ENCODE results near the gene ATP2A1. TPM values are rescaled to one million over a fixed set of nuclear protein-coding genes. Genes with fewer than 3 reads are reported as not detected.
"Not testable (repeated sequence)": the region's sequence is repeated elsewhere in the genome, so short reads cannot be mapped to it uniquely, and the experiment has no call there.

The ATP2A1 gene
- total and polyA plus RNA-seq, 2 donors = 0.57 to 1.2 TPM

DNA sequence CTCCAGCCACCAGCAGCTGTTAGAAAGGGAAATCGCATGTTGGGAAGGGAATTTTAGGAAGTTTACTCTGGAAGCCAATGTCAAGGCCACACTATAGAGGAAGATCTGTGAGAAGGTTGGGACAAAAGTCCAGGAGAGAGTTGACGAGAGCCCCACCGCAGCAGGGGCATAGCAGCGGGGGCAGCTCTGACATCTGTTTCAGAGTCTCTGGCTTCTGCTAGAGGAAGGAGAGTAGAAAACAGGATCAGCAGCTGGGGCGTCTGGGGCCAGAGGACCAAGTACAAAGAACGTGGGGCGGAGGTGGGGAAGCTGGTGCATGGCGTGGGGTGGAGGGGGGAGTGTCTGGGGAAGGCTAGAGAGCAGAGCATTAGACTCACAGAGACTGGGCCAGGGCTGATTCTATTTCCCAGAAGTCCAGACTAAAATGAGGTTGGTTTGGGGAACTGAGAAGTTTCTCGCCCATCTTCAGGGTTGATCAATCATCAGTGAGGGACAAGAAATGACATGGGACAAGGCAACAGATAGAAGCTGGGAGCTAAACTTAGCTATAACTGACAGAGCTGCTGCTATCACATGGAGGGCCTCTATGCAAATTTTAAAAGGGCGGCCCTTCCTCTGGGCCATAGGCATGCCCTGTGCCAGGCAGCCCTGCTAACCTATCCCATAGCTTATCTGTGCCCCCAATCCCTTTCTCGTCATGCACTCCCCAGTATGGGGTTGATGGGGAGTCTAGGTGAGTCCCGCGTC, 45.5 kb downstream of the ATP2A1 start:
- peak overlapping the region; percentile 77 to 100 for H3K4me3 ChIP-seq (ENCODE audit: low read length in 2 of 2)
- peak overlapping the region; percentile 99 to 100 for H3K27ac ChIP-seq (ENCODE audit: low read depth in 1 of 2, low read length in 1 of 2)
- DNase-seq (ENCODE audit: low read depth in 6 of 9, low spot score in 9 of 9) = peak in 3 of 9 donors; percentile 45 to 66 (median 48)

DNA sequence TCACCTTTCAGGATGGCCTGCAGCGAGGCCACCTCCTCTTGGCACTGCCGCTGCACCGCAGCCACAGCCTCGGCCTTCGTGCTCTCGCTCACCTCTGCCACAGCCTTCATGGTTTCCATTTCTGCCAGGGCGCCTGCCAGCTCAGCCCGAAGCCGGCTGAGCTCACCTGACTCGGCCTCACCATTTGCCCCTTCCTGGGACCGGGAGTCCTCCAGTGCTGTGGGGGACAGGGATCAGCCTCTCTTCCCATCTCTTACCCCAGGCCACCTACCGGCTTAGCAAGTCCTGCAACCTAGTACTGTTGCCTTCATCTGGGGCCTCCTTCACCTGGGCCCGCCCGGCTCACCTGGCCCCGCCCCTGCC, 46.1 kb downstream of the ATP2A1 start:
- H3K27ac ChIP-seq (ENCODE audit: low read depth in 1 of 2, low read length in 1 of 2) = peak overlapping the region; percentile 99 to 100
- DNase-seq (ENCODE audit: low read depth in 6 of 9, low spot score in 9 of 9) = no peak
- no peaks in the 10 kb centered on the region for H3K27me3 ChIP-seq (ENCODE audit: control insufficient read depth in 2 of 2, insufficient read depth in 1 of 2, low read length in 1 of 2)
- peaks cover 0 to 3% of the 10 kb centered on the region in 2 donors for H3K9me3 ChIP-seq (ENCODE audit: control insufficient read depth in 2 of 2, insufficient read depth in 1 of 2, low read length in 1 of 2)
- 63% methylated on average over 15 of the region's 15 CpGs for WGBS
- peaks cover 7 to 26% of the 10 kb centered on the region in 2 donors for H3K4me1 ChIP-seq (ENCODE audit: control insufficient read depth in 2 of 2, insufficient read depth in 2 of 2, low read length in 2 of 2)
- H3K4me3 ChIP-seq (ENCODE audit: low read length in 2 of 2) = peak overlapping the region; percentile 77 to 100
- H3K36me3 ChIP-seq (ENCODE audit: control insufficient read depth in 2 of 2, insufficient read depth in 2 of 2, low read length in 1 of 2) = peaks cover 18 to 24% of the 10 kb centered on the region in 2 donors

More for the DNA sequence above, 45.5 kb downstream of the ATP2A1 start:
- Histone ChIP-seq H3K36me3 (ENCODE audit: control insufficient read depth in 2 of 2, insufficient read depth in 2 of 2, low read length in 1 of 2) (peaks cover 24 to 30% of the 10 kb centered on the region in 2 donors), H3K27me3 (ENCODE audit: control insufficient read depth in 2 of 2, insufficient read depth in 1 of 2, low read length in 1 of 2) (no peaks in the 10 kb centered on the region), H3K9me3 (ENCODE audit: control insufficient read depth in 2 of 2, insufficient read depth in 1 of 2, low read length in 1 of 2) (peaks cover 0 to 3% of the 10 kb centered on the region in 2 donors), H3K4me1 (ENCODE audit: control insufficient read depth in 2 of 2, insufficient read depth in 2 of 2, low read length in 2 of 2) (peaks cover 7 to 26% of the 10 kb centered on the region in 2 donors)
- WGBS = 84% methylated on average over 13 of the region's 13 CpGs

DNA sequence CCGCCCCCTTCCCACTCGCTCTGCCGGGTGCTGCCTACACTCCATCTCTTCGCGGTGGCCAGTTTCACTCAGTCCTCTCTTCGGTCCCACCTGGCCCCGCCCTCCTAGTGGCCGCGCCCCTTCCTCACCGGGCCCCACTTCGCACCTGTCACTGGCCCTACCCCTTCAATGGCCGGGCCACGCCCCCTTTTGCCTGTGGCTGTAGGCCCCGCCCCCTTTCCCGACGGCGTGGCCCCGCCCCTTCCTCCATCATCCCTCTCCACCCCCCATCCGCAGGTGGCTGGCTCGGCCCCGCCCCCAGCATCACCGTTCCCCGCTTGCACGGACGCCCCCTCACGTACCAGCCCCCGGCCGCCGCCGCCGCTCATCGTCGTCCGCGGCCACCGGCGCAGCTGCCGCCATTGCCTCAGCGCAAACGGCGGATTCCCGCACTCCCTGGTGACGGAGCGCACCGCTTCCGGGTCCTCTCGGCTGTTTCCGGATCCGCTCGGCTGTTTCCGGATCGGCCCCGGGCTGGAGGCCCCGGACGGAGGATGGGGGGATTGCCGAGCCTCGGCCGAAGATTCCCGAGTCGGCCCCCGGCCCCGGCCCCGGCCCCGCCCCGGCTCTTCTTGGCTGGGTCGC, 46.6 kb downstream of the ATP2A1 start, which contains the start of gene RABEP2:
RABEP2 (minus strand) TSS at position 477 of the 624 bp plus-strand sequence; CDS start at position 402, 75 bp downstream.
- peaks cover 0 to 3% of the 10 kb centered on the region in 2 donors for H3K9me3 ChIP-seq (ENCODE audit: control insufficient read depth in 2 of 2, insufficient read depth in 1 of 2, low read length in 1 of 2)
- peaks cover 7 to 26% of the 10 kb centered on the region in 2 donors for H3K4me1 ChIP-seq (ENCODE audit: control insufficient read depth in 2 of 2, insufficient read depth in 2 of 2, low read length in 2 of 2)
- H3K27me3 ChIP-seq (ENCODE audit: control insufficient read depth in 2 of 2, insufficient read depth in 1 of 2, low read length in 1 of 2) = no peaks in the 10 kb centered on the region
- peaks cover 13 to 19% of the 10 kb centered on the region in 2 donors for H3K36me3 ChIP-seq (ENCODE audit: control insufficient read depth in 2 of 2, insufficient read depth in 2 of 2, low read length in 1 of 2)
- H3K27ac ChIP-seq (ENCODE audit: low read depth in 1 of 2, low read length in 1 of 2) = peak within 1 kb of the TSS; percentile 99 to 100
- 1% methylated on average over 66 of the region's 66 CpGs for WGBS
- H3K4me3 ChIP-seq (ENCODE audit: low read length in 2 of 2) = peak within 1 kb of the TSS; percentile 77 to 100
- DNase-seq (ENCODE audit: low read depth in 6 of 9, low spot score in 9 of 9) = peak in 8 of 9 donors; percentile 77 to 96 (median 89)

DNA sequence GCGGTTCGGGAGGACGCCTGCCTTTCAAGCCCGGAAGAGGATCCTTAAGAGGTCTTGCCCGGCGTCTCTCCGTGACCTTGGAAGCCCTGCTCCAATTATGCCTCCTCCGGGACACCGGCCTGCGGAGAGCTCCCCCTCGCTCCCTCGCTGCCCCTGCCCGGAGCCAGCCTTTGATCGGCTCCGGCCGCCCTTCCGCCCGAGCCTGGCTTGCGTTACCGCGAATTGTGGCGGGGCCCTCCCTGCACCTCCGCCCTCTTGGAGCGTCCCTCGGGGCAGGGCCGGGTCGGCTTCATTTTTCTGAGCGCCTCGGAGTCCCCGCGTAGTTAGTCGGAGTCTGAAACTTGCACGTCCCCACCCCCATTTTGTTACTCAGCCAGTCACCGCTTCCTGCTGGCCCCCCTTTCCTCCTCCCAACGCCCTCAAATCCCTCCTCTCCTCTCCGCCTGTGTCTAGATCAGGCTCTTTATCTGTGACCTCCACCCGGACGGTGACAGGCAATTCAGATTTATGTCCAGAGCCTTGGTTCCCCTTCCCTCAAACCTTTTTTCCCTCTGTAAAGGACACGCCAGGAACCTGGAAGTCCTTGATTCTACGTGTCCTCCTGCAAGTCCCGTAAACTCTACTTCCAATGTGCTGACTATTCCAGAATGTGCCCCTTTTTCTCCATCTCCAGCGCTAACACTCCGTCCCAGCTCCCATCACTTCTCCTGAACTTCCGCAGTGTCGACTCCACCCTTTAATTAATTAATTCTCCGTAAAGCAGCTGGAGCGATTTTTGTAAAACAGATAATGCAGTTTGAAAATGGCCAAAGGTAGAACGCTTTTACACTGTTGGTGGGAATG, 47.3 kb downstream of the ATP2A1 start:
- DNase-seq (ENCODE audit: low read depth in 6 of 9, low spot score in 9 of 9) = peak in 7 of 9 donors; percentile 64 to 90 (median 73)
- H3K9me3 ChIP-seq (ENCODE audit: control insufficient read depth in 2 of 2, insufficient read depth in 1 of 2, low read length in 1 of 2) = peaks cover 0 to 3% of the 10 kb centered on the region in 2 donors
- H3K27me3 ChIP-seq (ENCODE audit: control insufficient read depth in 2 of 2, insufficient read depth in 1 of 2, low read length in 1 of 2) = no peaks in the 10 kb centered on the region
- peak overlapping the region; percentile 77 to 100 for H3K4me3 ChIP-seq (ENCODE audit: low read length in 2 of 2)
- WGBS = 2% methylated on average over 48 of the region's 48 CpGs
- H3K4me1 ChIP-seq (ENCODE audit: control insufficient read depth in 2 of 2, insufficient read depth in 2 of 2, low read length in 2 of 2) = peaks cover 7 to 33% of the 10 kb centered on the region in 2 donors
- peak overlapping the region; percentile 99 to 100 for H3K27ac ChIP-seq (ENCODE audit: low read depth in 1 of 2, low read length in 1 of 2)
- H3K36me3 ChIP-seq (ENCODE audit: control insufficient read depth in 2 of 2, insufficient read depth in 2 of 2, low read length in 1 of 2) = peaks cover 11 to 18% of the 10 kb centered on the region in 2 donors

DNA sequence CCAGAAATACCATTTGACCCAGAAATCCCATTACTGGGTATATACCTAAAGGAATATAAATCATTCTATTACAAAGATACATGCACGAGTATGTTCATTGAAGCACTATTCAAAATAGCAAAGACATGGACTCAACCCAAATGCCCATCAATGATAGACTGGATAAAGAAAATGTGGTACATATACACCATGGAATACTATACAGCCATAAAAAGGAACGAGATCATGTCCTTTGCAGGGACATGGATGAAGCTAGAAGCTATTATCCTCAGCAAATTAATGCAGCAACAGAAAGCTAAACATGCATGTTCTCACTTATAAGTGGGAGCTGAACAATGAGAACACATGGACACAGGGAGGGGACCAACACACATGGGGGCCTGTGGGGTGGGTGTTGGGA, 48.0 kb downstream of the ATP2A1 start:
- H3K9me3 ChIP-seq (ENCODE audit: control insufficient read depth in 2 of 2, insufficient read depth in 1 of 2, low read length in 1 of 2); H3K4me3 ChIP-seq (ENCODE audit: low read length in 2 of 2); DNase-seq (ENCODE audit: low read depth in 6 of 9, low spot score in 9 of 9); H3K27me3 ChIP-seq (ENCODE audit: control insufficient read depth in 2 of 2, insufficient read depth in 1 of 2, low read length in 1 of 2); H3K27ac ChIP-seq (ENCODE audit: low read depth in 1 of 2, low read length in 1 of 2): not testable (repeated sequence)
- H3K4me1 ChIP-seq (ENCODE audit: control insufficient read depth in 2 of 2, insufficient read depth in 2 of 2, low read length in 2 of 2) = peaks cover 11 to 40% of the 10 kb centered on the region in 2 donors
- 76% methylated on average over 2 of the region's 2 CpGs for WGBS
- peaks cover 9 to 13% of the 10 kb centered on the region in 2 donors for H3K36me3 ChIP-seq (ENCODE audit: control insufficient read depth in 2 of 2, insufficient read depth in 2 of 2, low read length in 1 of 2)

DNA sequence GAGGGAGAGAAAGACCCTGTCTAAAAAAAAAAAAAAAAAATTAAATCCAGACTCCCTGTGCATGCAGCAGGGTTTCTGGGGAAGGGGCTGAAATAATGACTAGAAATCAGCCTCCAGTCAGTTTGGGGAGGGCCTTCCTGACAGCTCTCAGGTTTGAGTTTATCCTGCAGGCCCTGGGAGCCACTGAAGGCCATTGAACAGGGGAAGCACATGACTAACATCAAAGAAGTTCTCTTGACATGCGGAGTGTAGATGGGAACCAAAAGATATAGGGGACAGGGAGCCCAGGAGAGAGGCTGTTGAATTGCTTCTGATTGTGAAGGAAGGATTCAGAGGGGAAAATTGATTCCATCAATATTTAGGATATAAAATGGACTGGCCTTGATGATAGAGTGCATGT, 49.5 kb downstream of the ATP2A1 start:
- peaks cover 12 to 55% of the 10 kb centered on the region in 2 donors for H3K4me1 ChIP-seq (ENCODE audit: control insufficient read depth in 2 of 2, insufficient read depth in 2 of 2, low read length in 2 of 2)
- peaks cover 2 to 5% of the 10 kb centered on the region in 2 donors for H3K36me3 ChIP-seq (ENCODE audit: control insufficient read depth in 2 of 2, insufficient read depth in 2 of 2, low read length in 1 of 2)
- no peak overlapping the region for H3K27ac ChIP-seq (ENCODE audit: low read depth in 1 of 2, low read length in 1 of 2)
- H3K27me3 ChIP-seq (ENCODE audit: control insufficient read depth in 2 of 2, insufficient read depth in 1 of 2, low read length in 1 of 2) = no peaks in the 10 kb centered on the region
- no peak overlapping the region for H3K4me3 ChIP-seq (ENCODE audit: low read length in 2 of 2)
- no peak for DNase-seq (ENCODE audit: low read depth in 6 of 9, low spot score in 9 of 9)
- 80% methylated on average over 1 of the region's 1 CpG for WGBS
- peaks cover 0 to 3% of the 10 kb centered on the region in 2 donors for H3K9me3 ChIP-seq (ENCODE audit: control insufficient read depth in 2 of 2, insufficient read depth in 1 of 2, low read length in 1 of 2)

DNA sequence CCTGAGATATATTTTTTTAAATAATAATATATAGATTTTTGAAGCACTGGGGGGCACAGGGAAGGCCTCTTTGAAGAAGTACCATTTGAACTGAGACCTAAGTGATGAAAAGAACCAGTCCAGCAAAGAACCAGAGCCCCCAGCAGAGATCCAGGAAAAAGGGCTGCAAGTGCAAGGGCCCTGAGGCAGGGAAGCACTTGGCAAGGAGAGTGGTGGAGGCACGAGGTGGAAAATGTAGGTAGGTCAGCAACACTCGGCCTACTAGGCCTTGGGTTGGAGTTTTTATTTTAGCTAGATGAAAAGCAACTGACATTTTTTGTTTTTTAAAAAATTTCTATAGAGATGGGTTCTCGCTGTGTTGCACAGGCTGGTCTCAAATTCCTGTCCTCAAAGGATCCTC, 51.9 kb downstream of the ATP2A1 start:
- H3K27ac ChIP-seq (ENCODE audit: low read depth in 1 of 2, low read length in 1 of 2) = peak overlapping the region in 1 of 2 donors; percentile 80
- no peaks in the 10 kb centered on the region for H3K36me3 ChIP-seq (ENCODE audit: control insufficient read depth in 2 of 2, insufficient read depth in 2 of 2, low read length in 1 of 2)
- no peaks in the 10 kb centered on the region for H3K27me3 ChIP-seq (ENCODE audit: control insufficient read depth in 2 of 2, insufficient read depth in 1 of 2, low read length in 1 of 2)
- no peak for DNase-seq (ENCODE audit: low read depth in 6 of 9, low spot score in 9 of 9)
- no peaks in the 10 kb centered on the region for H3K9me3 ChIP-seq (ENCODE audit: control insufficient read depth in 2 of 2, insufficient read depth in 1 of 2, low read length in 1 of 2)
- no peak overlapping the region for H3K4me3 ChIP-seq (ENCODE audit: low read length in 2 of 2)
- H3K4me1 ChIP-seq (ENCODE audit: control insufficient read depth in 2 of 2, insufficient read depth in 2 of 2, low read length in 2 of 2) = peaks cover 5 to 37% of the 10 kb centered on the region in 2 donors
- WGBS = 98% methylated on average over 3 of the region's 3 CpGs

DNA sequence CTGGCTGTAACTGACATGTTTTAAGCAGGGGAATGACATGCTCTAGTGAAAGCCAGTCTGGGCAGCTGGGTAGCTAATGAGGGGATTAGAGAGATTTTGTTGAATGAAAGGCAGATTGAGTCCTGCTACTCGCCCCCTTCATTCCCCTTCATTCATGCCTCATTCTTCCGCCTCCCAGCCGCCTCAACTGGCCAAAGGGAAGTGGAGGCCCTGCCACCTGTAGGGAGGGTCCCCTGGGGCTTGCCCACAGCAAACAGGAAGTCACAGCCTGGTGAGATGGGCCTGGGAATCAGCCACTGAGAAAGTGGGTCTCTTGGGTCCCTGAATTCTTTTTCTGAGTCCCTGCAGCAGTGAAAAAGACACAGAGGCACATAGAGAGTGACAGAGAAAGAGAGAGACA, 52.4 kb downstream of the ATP2A1 start:
- Histone ChIP-seq H3K9me3 (ENCODE audit: control insufficient read depth in 2 of 2, insufficient read depth in 1 of 2, low read length in 1 of 2) (no peaks in the 10 kb centered on the region), H3K27me3 (ENCODE audit: control insufficient read depth in 2 of 2, insufficient read depth in 1 of 2, low read length in 1 of 2) (no peaks in the 10 kb centered on the region), H3K27ac (ENCODE audit: low read depth in 1 of 2, low read length in 1 of 2) (peak overlapping the region; percentile 3 to 80), H3K4me3 (ENCODE audit: low read length in 2 of 2) (no peak overlapping the region), H3K4me1 (ENCODE audit: control insufficient read depth in 2 of 2, insufficient read depth in 2 of 2, low read length in 2 of 2) (peaks cover 5 to 36% of the 10 kb centered on the region in 2 donors), H3K36me3 (ENCODE audit: control insufficient read depth in 2 of 2, insufficient read depth in 2 of 2, low read length in 1 of 2) (no peaks in the 10 kb centered on the region)
- 47% methylated on average over 3 of the region's 3 CpGs for WGBS
- DNase-seq (ENCODE audit: low read depth in 6 of 9, low spot score in 9 of 9) = peak in 2 of 9 donors; percentile 35 to 66

Data from thymus (tissue), 11 donors.